Measurements from ENCODE around the gene RPL6.
"Not testable (repeated sequence)": the region's sequence is repeated elsewhere in the genome, so short reads cannot be mapped to it uniquely, and the experiment has no call there.

The RPL6 gene

DNA sequence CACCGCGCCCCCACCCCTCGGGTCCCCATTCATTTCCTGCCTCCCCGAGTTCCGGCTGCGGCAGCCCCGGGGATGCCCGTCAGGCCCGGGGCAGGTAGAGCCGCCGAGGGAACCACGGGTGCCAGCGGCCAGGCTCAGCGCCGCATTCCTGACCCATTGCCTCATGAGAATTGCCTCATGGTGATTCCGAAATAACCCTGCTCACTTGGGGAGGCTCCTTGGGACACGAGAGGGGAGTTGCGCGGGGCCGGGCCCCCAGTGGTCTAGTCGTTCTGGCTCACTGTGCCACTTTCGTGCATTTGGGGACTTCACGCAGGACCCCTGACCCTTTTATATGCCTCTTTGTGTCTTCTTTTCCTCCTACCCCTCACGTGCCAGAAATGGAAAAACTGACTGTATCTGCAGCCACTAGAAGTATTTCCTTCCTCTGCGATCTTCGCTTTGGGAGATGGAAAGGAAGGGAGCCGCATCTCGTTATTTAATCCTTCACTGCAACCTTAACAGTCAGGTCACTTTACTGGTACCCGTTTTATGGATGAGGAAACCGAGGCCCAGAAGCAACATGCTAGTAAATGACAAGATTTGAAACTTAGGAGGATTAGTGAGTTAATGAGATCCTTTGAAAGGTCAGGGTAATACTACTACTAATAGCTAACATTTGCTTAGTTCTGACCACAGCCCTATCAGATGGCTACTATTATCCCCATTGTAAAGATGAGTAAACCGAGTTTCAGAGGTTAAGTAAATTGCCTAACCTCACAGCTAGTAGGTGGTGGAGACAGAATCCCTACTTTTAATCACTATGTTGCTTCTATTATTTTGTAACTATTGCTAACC lies 10.1 kb upstream of the RPL6 start:
- peak; percentile 86 for DNase-seq (ENCODE audit: low spot score)

DNA sequence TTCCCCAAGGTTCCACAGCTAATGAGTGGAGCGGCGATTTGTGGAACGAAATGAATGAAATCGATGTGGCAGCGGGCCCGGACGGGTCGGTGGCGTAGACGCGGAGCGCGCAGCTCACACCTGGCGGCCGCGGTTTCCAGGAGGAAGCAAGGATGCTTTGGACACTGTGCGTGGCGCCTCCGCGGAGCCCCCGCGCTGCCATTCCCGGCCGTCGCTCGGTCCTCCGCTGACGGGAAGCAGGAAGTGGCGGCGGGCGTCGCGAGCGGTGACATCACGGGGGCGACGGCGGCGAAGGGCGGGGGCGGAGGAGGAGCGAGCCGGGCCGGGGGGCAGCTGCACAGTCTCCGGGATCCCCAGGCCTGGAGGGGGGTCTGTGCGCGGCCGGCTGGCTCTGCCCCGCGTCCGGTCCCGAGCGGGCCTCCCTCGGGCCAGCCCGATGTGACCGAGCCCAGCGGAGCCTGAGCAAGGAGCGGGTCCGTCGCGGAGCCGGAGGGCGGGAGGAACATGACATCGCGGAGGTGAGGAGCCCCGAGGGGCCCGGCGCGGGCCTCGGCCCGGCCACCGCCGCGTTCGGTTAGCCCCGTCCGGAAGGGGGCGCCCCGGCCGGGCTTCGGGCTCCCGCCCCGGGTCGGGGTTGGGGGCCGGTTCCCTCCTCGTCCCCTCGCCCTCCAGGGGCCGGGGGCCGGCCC lies 9.3 kb upstream of the RPL6 start, which contains the start of gene PTPN11:
PTPN11 (plus strand) TSS at position 340 of the 689 bp plus-strand sequence; CDS start at position 505, 165 bp downstream.
- DNase-seq (ENCODE audit: low spot score): peak; percentile 85

DNA sequence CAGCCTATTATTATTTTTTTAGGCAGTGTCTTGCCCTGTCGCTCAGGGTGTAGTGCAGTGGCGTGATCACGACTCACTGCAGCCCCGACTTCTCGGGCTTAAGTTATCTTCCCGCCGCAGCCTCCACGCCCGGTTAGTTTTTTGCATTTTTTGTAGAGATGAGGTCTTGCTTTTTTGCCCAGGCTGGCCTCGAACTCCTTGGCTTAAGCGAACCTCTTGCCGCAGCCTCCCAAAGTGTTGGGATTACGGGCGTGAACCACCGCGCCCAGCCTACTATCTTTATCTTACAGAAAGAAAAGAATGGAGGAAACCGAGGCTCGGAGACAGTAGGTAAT lies 8.8 kb upstream of the RPL6 start:
- DNase-seq (ENCODE audit: low spot score): no peak

DNA sequence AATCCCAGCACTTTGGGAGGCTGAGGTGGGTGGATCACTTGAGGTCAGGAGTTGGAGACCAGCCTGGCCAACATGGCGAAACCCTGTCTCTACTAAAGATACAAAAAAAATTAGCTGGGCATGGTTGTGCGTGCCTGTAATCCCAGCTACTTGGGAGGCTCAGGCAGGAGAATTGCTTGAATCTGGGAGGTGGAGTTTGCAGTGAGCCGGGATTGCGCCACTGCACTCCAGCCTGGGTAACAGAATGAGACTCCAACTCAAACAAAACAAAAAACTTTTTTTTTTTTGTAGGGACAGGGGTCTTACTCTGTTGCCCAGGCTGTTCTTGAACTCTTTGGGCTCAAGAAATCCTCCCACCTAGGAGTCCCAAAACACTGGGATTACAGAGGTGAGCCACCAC lies 6.1 kb upstream of the RPL6 start:
- not testable (repeated sequence) for DNase-seq (ENCODE audit: low spot score)

- no peak for DNase-seq (ENCODE audit: low spot score)
Observed at GRCh38 chr12:112413855-112414625, 4.6 kb upstream of the RPL6 start.

GRCh38 chr12:112409906-112410244 lies 470 bp upstream of the RPL6 start:
- DNase-seq (ENCODE audit: low spot score): no peak

DNA sequence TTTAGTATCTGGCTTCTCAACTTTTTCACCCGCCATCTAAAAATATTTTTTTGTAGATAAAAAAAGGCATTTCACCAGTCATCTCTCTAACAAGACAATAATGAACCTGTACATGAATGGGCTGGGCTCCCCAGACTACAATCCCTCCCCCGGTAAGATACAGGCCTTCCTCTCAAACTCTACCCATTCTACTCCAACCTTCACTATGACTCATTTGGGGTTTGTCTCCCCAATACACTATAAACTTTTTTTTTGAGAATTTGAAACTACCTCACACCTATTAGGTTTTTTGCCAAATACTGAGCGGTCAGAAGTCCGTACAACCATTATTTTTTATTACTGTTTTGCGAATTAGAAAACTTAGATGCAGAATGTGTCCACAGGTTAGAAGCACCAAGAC lies 784 bp downstream of the RPL6 start:
- DNase-seq (ENCODE audit: low spot score): peak; percentile 24

GRCh38 chr12:112407683-112408082 lies 1.7 kb downstream of the RPL6 start:
- DNase-seq (ENCODE audit: low spot score): not testable (repeated sequence)

DNA sequence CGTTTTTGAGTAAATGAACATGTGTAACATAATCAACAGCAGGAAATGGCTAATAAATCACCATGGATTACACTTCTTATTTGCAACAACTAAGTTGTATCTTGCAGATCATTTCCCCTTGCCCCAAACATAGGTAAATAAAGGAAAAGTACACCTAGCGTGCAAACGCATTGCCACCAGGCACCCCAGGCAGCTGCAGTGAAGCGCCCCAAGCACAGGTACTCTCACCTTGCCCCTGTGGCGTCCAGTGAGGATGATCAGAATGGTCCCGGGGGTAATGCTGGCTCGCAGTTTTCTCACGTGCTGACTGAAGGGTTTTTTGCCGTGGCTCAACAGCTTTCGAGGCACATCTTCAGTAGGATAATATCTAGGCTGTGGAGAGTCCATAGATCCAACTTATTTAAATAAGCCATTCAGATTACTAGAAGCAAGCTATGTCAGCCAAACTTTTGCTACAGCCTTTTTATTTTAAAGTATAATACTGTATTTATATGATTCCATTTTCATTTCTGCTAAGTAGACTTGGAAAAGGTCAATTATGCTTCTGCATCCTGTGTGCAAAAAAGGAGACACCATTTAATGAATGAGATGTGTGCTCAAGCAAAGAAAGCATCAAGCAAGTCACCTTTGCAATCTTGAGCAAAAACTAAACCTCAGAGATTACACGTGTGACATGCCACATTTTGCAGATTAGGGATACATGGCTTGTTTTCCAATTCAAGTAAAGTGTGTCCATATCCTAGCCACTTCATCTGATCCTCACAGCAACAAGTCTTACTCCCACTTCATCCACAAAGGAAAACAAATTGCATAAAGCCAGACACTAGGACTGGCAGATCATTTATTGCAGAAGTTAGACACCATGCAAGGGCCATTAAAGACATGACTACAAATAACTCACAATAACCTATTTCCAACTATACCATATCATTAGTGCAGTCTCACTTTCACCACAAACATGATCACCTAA lies 2.6 kb downstream of the RPL6 start:
- DNase-seq (ENCODE audit: low spot score): no peak

DNA sequence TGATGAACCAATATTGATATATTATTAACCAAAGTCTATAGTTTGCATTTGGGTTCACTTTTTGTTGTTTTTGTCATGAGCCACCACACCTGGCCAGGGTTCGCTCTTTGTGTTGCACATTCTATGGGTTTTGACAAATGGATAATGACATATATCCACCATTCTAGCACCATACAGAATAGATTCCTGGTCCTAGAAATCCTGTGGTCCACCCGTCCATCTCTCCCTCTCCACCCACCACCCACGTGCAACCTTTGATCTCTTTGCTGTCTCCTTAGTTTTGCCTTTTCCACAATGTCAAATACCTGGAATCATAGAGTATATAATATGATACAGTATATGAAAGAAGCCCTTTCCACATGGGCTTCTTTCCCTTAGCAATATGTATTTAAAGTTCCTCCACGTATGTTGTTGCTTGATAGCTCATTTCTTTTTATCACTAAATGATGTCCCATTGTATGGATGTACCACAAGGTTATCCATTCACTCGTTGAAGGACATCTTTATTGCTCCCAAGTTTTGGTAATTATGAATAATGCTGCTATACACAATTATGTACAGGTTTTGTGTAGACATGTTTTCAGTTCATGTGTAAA lies 7.4 kb downstream of the RPL6 start:
- no peak for DNase-seq (ENCODE audit: low spot score)

DNA sequence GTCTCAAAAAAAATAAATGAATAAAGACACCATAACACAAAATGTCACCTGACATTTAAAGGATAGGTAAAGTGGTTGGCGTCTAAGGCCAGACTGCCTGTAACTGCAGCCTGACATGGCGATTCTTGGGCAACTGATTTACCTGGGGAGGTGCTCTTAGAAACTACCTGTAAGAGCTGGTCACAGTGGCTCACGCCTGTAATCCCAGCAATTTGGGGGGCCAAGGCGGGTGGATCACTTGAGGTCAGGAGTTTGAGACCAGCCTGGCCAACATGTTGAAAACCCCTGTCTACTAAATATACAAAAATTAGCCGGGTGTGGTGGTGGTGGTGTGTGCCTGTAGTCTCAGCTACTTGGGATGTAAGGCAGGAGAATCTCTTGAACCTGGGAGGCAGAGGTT lies 8.4 kb downstream of the RPL6 start:
- DNase-seq (ENCODE audit: low spot score): no peak

DNA sequence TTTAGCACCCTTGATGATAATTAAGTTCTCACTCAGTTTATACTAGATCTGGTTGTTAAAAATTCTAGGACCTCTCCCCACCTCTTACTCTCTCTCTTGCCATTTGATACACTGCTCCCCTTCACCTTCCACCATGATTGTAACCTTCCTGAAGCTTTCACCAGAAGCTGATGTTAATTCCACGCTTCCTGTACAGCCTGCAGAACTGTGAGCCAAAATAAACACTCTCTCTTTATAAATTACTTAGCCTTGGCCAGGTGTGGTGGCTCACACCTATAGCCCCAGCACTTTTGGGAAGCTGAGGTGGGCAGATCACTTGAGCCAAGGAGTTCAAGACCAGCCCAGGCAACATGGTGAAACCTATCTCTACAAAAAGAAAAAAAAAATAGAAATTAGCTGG lies 16.1 kb downstream of the RPL6 start:
- no peak for DNase-seq (ENCODE audit: low spot score)

GRCh38 chr12:112389922-112390654 lies 19.3 kb downstream of the RPL6 start:
- DNase-seq (ENCODE audit: low spot score): not testable (repeated sequence)

- no peak for DNase-seq (ENCODE audit: low spot score)
Observed at GRCh38 chr12:112389228-112389627, 20.2 kb downstream of the RPL6 start.

- no peak for DNase-seq (ENCODE audit: low spot score)
Observed at GRCh38 chr12:112386726-112387125, 22.7 kb downstream of the RPL6 start.

GRCh38 chr12:112382866-112383265 lies 26.5 kb downstream of the RPL6 start:
- no peak for DNase-seq (ENCODE audit: low spot score)

GRCh38 chr12:112381883-112382796 lies 27.3 kb downstream of the RPL6 start, which contains the start of gene HECTD4:
TSS of gene HECTD4 (minus strand) at chr12:112382431. CDS start at chr12:112382128, 303 bp downstream.
- DNase-seq (ENCODE audit: low spot score): peak; percentile 96

DNA sequence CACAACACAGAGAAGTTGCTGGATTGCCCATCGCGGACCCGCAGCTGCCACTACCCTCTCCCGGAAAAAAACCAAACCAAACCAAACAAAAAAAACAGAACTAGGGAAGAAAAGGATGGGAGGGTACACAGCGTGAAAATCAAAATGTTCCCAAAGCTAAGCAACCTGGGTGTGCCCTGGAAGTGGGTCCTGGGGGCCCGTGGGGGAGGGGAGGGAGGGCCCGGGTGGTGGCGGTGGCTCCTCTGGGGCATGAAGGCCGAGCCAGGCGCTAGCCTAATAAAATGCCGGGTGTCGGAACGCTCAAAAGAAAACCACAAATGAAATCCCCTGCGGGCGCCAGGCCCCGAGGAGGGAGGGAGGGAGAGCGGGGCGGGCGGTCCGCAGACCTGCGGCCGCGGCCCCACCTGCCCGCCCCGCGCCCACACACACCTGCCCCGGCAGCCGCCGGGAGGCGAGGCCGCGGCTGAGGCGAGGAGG lies 28.0 kb downstream of the RPL6 start:
- DNase-seq (ENCODE audit: low spot score): peak; percentile 23
